HG03064 (cell line): ENCODE measurements around the gene TUT1.

Experiments used
- ATAC-seq: cut with Tn5 transposase; IDR thresholded peaks from one replicate; pipeline ENCODE4 v1.9.1; 2021; ENCODE audit warnings: low read depth; ENCODE audit not compliant: unreplicated experiment

Gene TUT1

GRCh38 chr11:62543680-62544444 lies 47.5 kb downstream of the TUT1 start:
- ATAC-seq = no peak

- no peak for ATAC-seq
These were observed 48.4 kb downstream of the TUT1 start for GRCh38 chr11:62542750-62543567.

- no peak for ATAC-seq
These were observed 49.1 kb downstream of the TUT1 start for GRCh38 chr11:62542111-62542745.

GRCh38 chr11:62540804-62541701 lies 50.3 kb downstream of the TUT1 start:
- peak; percentile 44 for ATAC-seq

- no peak for ATAC-seq
These were observed 51.9 kb downstream of the TUT1 start for GRCh38 chr11:62539238-62539925.

- no peak for ATAC-seq
These were observed 52.7 kb downstream of the TUT1 start for GRCh38 chr11:62538470-62539237.

DNA sequence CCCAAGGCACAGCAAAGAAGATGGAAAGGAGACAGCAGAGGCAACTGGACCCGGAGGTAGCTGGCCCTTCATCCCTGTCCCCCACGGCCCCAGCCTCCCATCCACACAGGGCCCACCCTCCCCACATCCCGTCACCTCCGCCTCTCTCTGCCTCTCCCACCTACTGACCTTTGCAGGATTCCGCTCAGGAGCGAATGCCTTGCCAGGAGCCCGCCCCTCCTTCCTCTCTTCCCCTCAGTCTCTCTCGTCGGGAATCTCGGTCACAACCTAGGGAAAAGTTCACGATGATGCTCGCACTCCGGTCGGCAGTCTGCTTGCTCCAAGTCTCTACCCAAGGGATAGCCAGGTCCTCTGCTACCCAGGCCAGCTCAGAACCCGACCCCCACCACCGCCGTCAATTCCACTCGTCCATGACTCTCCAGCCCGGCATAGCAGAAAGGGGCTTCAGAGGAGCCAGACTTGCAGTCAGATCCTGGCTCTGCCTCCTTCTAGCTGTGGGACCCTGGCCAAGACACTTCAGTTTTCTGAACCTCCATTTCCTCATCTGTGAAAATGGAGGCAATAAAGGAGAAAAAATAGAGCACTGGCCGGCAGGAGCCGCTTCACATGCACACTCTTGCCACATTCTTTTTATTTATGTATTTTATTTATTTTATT lies 54.9 kb downstream of the TUT1 start:
- no peak for ATAC-seq

DNA sequence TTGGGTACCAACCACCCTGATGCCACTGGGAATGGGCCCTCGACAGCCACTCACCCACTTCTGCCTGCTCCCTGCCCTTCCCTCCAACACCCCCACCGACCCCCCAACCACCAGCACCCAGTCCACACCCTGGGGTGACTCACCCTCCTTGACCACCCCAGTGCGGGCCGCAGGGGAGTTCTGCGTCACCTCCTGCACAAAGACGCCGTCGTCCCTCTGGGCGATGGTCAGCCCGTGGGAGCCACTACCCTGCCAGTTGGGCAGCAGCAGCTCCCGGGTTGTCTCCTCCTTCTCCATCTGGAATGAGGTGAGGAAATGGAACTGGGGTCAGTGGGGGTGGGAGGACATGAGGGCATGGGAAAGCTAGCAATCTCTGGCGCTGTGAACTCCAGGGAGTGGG lies 55.5 kb downstream of the TUT1 start:
- no peak for ATAC-seq

GRCh38 chr11:62534779-62535545 lies 56.4 kb downstream of the TUT1 start:
- ATAC-seq = no peak

GRCh38 chr11:62532096-62532495 lies 59.2 kb downstream of the TUT1 start:
- ATAC-seq = no peak
